Measurements from ENCODE around the gene TREM1.

- TF ChIP-seq EZH2 (IDR thresholded peaks at IDR 0.05; ENCODE audit: low read length), result no peak
- TF ChIP-seq, protein P1, sequence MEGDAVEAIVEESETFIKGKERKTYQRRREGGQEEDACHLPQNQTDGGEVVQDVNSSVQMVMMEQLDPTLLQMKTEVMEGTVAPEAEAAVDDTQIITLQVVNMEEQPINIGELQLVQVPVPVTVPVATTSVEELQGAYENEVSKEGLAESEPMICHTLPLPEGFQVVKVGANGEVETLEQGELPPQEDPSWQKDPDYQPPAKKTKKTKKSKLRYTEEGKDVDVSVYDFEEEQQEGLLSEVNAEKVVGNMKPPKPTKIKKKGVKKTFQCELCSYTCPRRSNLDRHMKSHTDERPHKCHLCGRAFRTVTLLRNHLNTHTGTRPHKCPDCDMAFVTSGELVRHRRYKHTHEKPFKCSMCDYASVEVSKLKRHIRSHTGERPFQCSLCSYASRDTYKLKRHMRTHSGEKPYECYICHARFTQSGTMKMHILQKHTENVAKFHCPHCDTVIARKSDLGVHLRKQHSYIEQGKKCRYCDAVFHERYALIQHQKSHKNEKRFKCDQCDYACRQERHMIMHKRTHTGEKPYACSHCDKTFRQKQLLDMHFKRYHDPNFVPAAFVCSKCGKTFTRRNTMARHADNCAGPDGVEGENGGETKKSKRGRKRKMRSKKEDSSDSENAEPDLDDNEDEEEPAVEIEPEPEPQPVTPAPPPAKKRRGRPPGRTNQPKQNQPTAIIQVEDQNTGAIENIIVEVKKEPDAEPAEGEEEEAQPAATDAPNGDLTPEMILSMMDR (optimal IDR thresholded peaks at IDR 0.05 in 1 of 3, IDR thresholded peaks at IDR 0.05 in 1 of 3, conservative IDR thresholded peaks at IDR 0.05 in 1 of 3; ENCODE audit: extremely low read depth in 1 of 3, insufficient read depth in 2 of 3, low read length in 3 of 3), result no peak
Observed at GRCh38 chr6:41277605-41278004, 8.9 kb downstream of the TREM1 start.
